Kidney (tissue), 14 donors: ENCODE results near the gene ESYT2. TPM values are rescaled to one million over a fixed set of nuclear protein-coding genes. Genes with fewer than 3 reads are reported as not detected.

ENCODE experiments used
- DNase-seq, 5 donors: peaks; one replicate each; pipeline ENCODE4 v3.0.0-alpha.2; 2013 to 2020
- FAIRE-seq: peaks from 2 replicates; lab custom pipeline; 2012; peaks lifted over from hg19 to GRCh38; lab: Jason Lieb, UNC
- H3K27ac ChIP-seq, 2 donors: one replicate each; pipeline ENCODE4 v1.7.0; 2013; ENCODE audit warnings: low read depth in 2 of 2, low read length in 2 of 2, inconsistent platforms in 1 of 2
- H3K27me3 ChIP-seq: one replicate; pipeline ENCODE4 v1.7.1; 2013; ENCODE audit warnings: low read length, inconsistent platforms; ENCODE audit not compliant: control insufficient read depth, insufficient read depth
- H3K36me3 ChIP-seq, 3 donors: one replicate each; pipeline versions ENCODE4 v1.7.0 to v1.7.1; 2013; ENCODE audit warnings: low read length in 3 of 3, control low read depth in 1 of 3, inconsistent platforms in 1 of 3; ENCODE audit not compliant: insufficient read depth in 3 of 3, control insufficient read depth in 2 of 3
- H3K4me1 ChIP-seq, 3 donors: one replicate each; pipeline versions ENCODE4 v1.7.0 to v1.7.1; 2013; ENCODE audit warnings: low read length in 3 of 3, inconsistent platforms in 1 of 3, low read depth in 1 of 3; ENCODE audit not compliant: control insufficient read depth in 2 of 3, insufficient read depth in 2 of 3
- H3K4me3 ChIP-seq, 3 donors: one replicate each; pipeline versions ENCODE4 v1.7.0 to v1.8.1; 2013; ENCODE audit warnings: low read length in 3 of 3, control low read depth in 1 of 3, inconsistent platforms in 1 of 3
- H3K9ac ChIP-seq, 3 donors: one replicate each; pipeline versions ENCODE4 v1.7.0 to v1.7.1; 2013; ENCODE audit warnings: low read length in 3 of 3, control low read depth in 1 of 3, inconsistent platforms in 1 of 3
- H3K9me3 ChIP-seq, 3 donors: one replicate each; pipeline versions ENCODE4 v1.7.0 to v1.7.1; 2013; ENCODE audit warnings: low read length in 3 of 3, control low read depth in 1 of 3, inconsistent platforms in 1 of 3; ENCODE audit not compliant: control insufficient read depth in 2 of 3, insufficient read depth in 1 of 3
- intact Hi-C: fragments of 100-400 bp; cut with DNase I; formaldehyde crosslinking; loops from one replicate; pipeline ENCODE4 v1.11.1; 2022
- polyA plus RNA-seq: library from polyadenylated mRNA; stranded (reverse); fragments of 350-450 nt; fragmentation: Illumina TruSeq; extraction: RNeasy Lipid Tissue Mini Kit (QIAGEN cat#74804); gene quantifications from one replicate; pipeline ENCODE4 v1.2.3, GENCODE V29; 2014; ENCODE audit warnings: low read depth, low replicate concordance; ENCODE audit not compliant: insufficient read depth
- total RNA-seq: library from RNA; stranded (reverse); fragmentation: NEBNext Ultra II Directional; extraction: Animal tissue kit (Norgen Biotek cat#: 25700); gene quantifications from one replicate; pipeline ENCODE4 v1.2.1, GENCODE V29; 2021
- TF ChIP-seq, protein P1 (sequence below): IDR thresholded peaks from 3 replicates; pipeline ENCODE4 v1.5.1; 2012; ENCODE audit warnings: mild to moderate bottlenecking, moderate library complexity, borderline replicate concordance; ENCODE audit not compliant: insufficient read depth; ENCODE audit errors: extremely low read depth
- donor health status: control.
- donor health status: control.
- donor health status: control.
- donor health status: control.
- donor health status: control.
- donor health status: DM: yes; HTN: yes; CAD: no.
- donor health status: Normal renal cell carcinoma (clear cell type).

Gene ESYT2
- total and polyA plus RNA-seq, 2 donors from 2014 or later: 19.4 to 95.8 TPM

DNA sequence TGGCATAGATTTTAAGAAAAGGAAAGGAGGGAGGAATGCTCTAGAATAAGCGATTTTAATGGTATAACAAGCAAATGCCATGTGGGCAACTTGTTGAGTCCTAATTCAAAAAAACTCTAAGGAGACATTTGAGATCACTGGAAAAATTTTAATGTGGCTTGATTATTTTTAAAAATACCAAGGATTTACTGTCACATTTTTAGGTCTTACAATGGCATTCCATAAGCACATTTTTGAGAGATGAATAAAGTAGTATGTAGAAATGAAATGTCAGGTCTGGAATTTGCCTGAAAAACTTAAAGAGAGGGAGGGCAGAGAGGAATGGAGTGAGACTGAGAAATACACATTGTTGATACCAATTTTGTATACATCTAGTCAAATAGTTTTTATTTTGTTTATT lies 145.0 kb downstream of the ESYT2 start:
- DNase-seq: no peak
- intact Hi-C loops: no loop called here
- Histone ChIP-seq H3K27ac (no peak overlapping the region), H3K4me1 (no peaks in the 10 kb centered on the region), H3K4me3 (no peak overlapping the region), H3K9me3 (no peaks in the 10 kb centered on the region), H3K27me3 (no peaks in the 10 kb centered on the region), H3K9ac (no peak overlapping the region), H3K36me3 (no peaks in the 10 kb centered on the region)
- TF ChIP-seq, protein P1, sequence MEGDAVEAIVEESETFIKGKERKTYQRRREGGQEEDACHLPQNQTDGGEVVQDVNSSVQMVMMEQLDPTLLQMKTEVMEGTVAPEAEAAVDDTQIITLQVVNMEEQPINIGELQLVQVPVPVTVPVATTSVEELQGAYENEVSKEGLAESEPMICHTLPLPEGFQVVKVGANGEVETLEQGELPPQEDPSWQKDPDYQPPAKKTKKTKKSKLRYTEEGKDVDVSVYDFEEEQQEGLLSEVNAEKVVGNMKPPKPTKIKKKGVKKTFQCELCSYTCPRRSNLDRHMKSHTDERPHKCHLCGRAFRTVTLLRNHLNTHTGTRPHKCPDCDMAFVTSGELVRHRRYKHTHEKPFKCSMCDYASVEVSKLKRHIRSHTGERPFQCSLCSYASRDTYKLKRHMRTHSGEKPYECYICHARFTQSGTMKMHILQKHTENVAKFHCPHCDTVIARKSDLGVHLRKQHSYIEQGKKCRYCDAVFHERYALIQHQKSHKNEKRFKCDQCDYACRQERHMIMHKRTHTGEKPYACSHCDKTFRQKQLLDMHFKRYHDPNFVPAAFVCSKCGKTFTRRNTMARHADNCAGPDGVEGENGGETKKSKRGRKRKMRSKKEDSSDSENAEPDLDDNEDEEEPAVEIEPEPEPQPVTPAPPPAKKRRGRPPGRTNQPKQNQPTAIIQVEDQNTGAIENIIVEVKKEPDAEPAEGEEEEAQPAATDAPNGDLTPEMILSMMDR: no peak
- no peak for FAIRE-seq

DNA sequence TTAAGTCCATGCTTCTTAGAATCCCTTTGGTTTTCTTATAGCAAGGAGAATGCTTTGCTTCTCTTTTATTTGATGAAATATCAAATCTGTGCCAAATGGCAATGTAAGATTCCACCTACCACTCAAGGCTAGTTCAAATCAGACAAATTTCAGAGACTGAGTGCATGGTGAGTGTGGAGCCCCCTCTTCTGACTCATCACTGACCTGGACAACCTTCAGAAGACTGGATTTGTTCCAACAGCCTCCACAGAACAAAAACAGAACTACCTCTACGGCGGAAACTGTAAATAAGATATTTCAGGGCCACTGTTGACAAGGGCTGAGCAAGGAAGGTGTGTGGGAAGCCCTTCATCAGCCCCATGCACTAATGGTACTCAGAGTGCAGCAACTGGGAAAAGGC lies 145.8 kb downstream of the ESYT2 start:
- H3K27me3 ChIP-seq: no peaks in the 10 kb centered on the region
- no peak for FAIRE-seq
- no peaks in the 10 kb centered on the region for H3K9me3 ChIP-seq
- peaks cover 0 to 3% (median 0%) of the 10 kb centered on the region in 3 donors for H3K36me3 ChIP-seq
- no peak for DNase-seq
- TF ChIP-seq, protein P1: no peak
- no peak overlapping the region for H3K9ac ChIP-seq
- no peak overlapping the region for H3K27ac ChIP-seq
- no peak overlapping the region for H3K4me3 ChIP-seq
- intact Hi-C loops: no loop called here
- no peaks in the 10 kb centered on the region for H3K4me1 ChIP-seq

DNA sequence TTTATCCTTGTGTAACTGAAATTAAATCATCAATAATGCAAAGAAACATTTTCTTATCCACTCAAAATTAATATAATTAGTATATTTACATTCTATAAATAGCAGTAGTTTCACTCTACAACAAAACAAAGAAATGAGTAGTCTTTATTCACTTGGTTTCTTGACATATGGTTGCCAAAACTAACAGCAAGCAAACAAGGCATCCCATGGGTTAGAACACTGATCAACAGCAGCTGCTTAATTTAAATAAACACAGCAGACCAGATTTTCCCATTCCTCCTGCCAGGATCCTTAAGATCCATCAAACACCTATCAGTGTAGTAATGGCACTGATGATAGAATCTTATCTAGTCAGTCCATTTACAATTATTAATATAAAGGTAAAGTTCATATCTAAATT lies 146.9 kb downstream of the ESYT2 start:
- Histone ChIP-seq H3K9ac (no peak overlapping the region), H3K27ac (no peak overlapping the region), H3K4me3 (no peak overlapping the region), H3K36me3 (peaks cover 0 to 3% (median 0%) of the 10 kb centered on the region in 3 donors), H3K4me1 (no peaks in the 10 kb centered on the region), H3K9me3 (no peaks in the 10 kb centered on the region), H3K27me3 (no peaks in the 10 kb centered on the region)
- intact Hi-C loops: no loop called here
- DNase-seq: no peak
- TF ChIP-seq, protein P1: no peak
- FAIRE-seq: no peak

Other genes with a start within 250 kb of the ESYT2 start
- 4.8 TPM for gene PTPRN2, start 241.7 kb downstream of the ESYT2 start, total RNA-seq
- 6.2 TPM for gene PTPRN2, start 241.7 kb downstream of the ESYT2 start, polyA plus RNA-seq
- gene NCAPG2, start 124.7 kb downstream of the ESYT2 start, total RNA-seq: 6.3 TPM
- 1.3 TPM for gene NCAPG2, start 124.7 kb downstream of the ESYT2 start, polyA plus RNA-seq
- 32.0 TPM for gene DYNC2I1, start 27.0 kb upstream of the ESYT2 start, total RNA-seq
- gene DYNC2I1, start 27.0 kb upstream of the ESYT2 start, polyA plus RNA-seq: 12.0 TPM